Pancreas (tissue), 10 donors: Measurements from ENCODE around the gene TENM4. TPM values are rescaled to one million over a fixed set of nuclear protein-coding genes. Genes with fewer than 3 reads are reported as not detected.

ENCODE experiments used
- ATAC-seq, 4 donors: fragments of 200-7000 bp; cut with Tn5 transposase; one replicate each; pipeline versions ENCODE4 v1.8.0 to v1.9.1; 2020; ENCODE audit warnings: mild to moderate bottlenecking in 4 of 4, moderate library complexity in 4 of 4
- DNase-seq, 6 donors: peaks; one replicate each; pipeline ENCODE4 v3.0.0-alpha.2; 2020
- FAIRE-seq: peaks from 2 replicates; lab custom pipeline; 2012; peaks lifted over from hg19 to GRCh38; lab: Jason Lieb, UNC
- H3K27ac ChIP-seq, 4 donors: fragments of 200-600 bp; sonication (generic); 1 replicate in 3 of 4; 2 replicates in 1 of 4; pipeline versions ENCODE4 v1.5.0 to v1.8.0; 2020
- H3K27me3 ChIP-seq, 4 donors: fragments of 200-600 bp; one replicate each; pipeline ENCODE4 v1.8.0; 2021
- H3K36me3 ChIP-seq, 3 donors: fragments of 200-600 bp; sonication (generic) in 1 of 3; one replicate each; pipeline versions ENCODE4 v1.5.0 to v1.8.0; 2020 to 2021
- H3K4me1 ChIP-seq, 3 donors: fragments of 200-600 bp; one replicate each; pipeline ENCODE4 v1.8.0; 2021
- H3K4me3 ChIP-seq, 4 donors: fragments of 200-600 bp; sonication (generic) in 2 of 4; one replicate each; pipeline versions ENCODE4 v1.5.0 to v1.8.0; 2020 to 2021
- H3K9me3 ChIP-seq, 4 donors: fragments of 200-600 bp; one replicate each; pipeline ENCODE4 v1.8.0; 2021
- CTCF ChIP-seq, 4 donors: fragments of 200-600 bp; sonication (generic) in 3 of 4; IDR thresholded peaks; one replicate each; pipeline versions ENCODE4 v1.5.0 to v1.8.0; 2021; ENCODE audit warnings: antibody characterized with exemption in 4 of 4
- WGBS, 2 donors: extraction: QIAGEN DNeasy Blood & Tissue Kit; methylation state at CpG; one replicate each; pipeline ENCODE4 v1.1.7; 2013; 5-methylcytosine and 5-hydroxymethylcytosine counted together
- intact Hi-C, 3 donors: fragments of 100-400 bp; cut with DNase I; formaldehyde crosslinking; loops; one replicate each; pipeline versions ENCODE4 v1.11.1 to v1.14.2; 2022
- polyA plus RNA-seq, 2 donors: library from polyadenylated mRNA; stranded (reverse); fragments of 200-250 nt; gene quantifications; one replicate each; pipeline ENCODE4 v1.2.3, GENCODE V29; 2013
- total RNA-seq, 6 donors: library from RNA; stranded (reverse); fragmentation: NEBNext Ultra II Directional in 4 of 6; extraction: Animal tissue kit (Norgen Biotek cat#: 25700) in 4 of 6; gene quantifications; one replicate each; pipeline versions ENCODE4 v1.2.1 to v1.2.4, GENCODE V29; 2021 to 2023
- donor health status: healthy with polysubstance abuse.
- donor health status: DM: no; HTN: no; CAD: no; lungs with moderate emphysema.
- donor health status: DM: no; HTN: no; CAD: no.
- donor health status: control.
- donor health status: control.
- donor health status: Bipolar disorder and iron deficiency.
- donor health status: DM: yes; HTN: yes; CAD: no.
- donor health status: DM: no; HTN: no; CAD: no.
- donor health status: DM: no; HTN: no; CAD: no.
- donor health status: DM: yes; HTN: yes; CAD: no.

Gene TENM4
- total and polyA plus RNA-seq, 8 donors: 0.37 to 6.8 (median 1.3) TPM

GRCh38 chr11:78935398-78936068 lies 505.3 kb downstream of the TENM4 start:
- no peak for TF ChIP-seq CTCF (IDR thresholded peaks at IDR 0.05)
- H3K27me3 ChIP-seq: no peaks in the 10 kb centered on the region
- no peaks in the 10 kb centered on the region for H3K36me3 ChIP-seq
- ATAC-seq (no peak), FAIRE-seq (no peak), DNase-seq (no peak)
- no peaks in the 10 kb centered on the region for H3K4me1 ChIP-seq
- WGBS, 2 donors: 68 to 76% methylated on average over 4 of the region's 4 CpGs
- H3K9me3 ChIP-seq: no peaks in the 10 kb centered on the region
- no peak overlapping the region for H3K27ac ChIP-seq
- intact Hi-C loops: no loop called here
- no peak overlapping the region for H3K4me3 ChIP-seq

- Histone ChIP-seq H3K36me3 (no peaks in the 10 kb centered on the region), H3K4me1 (no peaks in the 10 kb centered on the region), H3K27me3 (no peaks in the 10 kb centered on the region), H3K27ac (no peak overlapping the region), H3K9me3 (no peaks in the 10 kb centered on the region), H3K4me3 (no peak overlapping the region)
- ATAC-seq (no peak), DNase-seq (no peak), FAIRE-seq (no peak)
- 70 to 78% methylated on average over 5 of the region's 5 CpGs for WGBS, 2 donors
- intact Hi-C loops: no loop called here
- TF ChIP-seq CTCF (IDR thresholded peaks at IDR 0.05): no peak
These were observed 507.5 kb downstream of the TENM4 start for GRCh38 chr11:78933350-78933749.

- no peaks in the 10 kb centered on the region for H3K4me1 ChIP-seq
- no peak for FAIRE-seq
- WGBS, 2 donors: 90 to 94% methylated on average over 11 of the region's 11 CpGs
These were observed 508.1 kb downstream of the TENM4 start for GRCh38 chr11:78932757-78933156.

GRCh38 chr11:78931891-78932290 lies 508.9 kb downstream of the TENM4 start:
- intact Hi-C loops: no loop called here
- no peak for DNase-seq
- Histone ChIP-seq H3K9me3 (no peaks in the 10 kb centered on the region), H3K27ac (no peak overlapping the region), H3K4me3 (no peak overlapping the region), H3K4me1 (no peaks in the 10 kb centered on the region), H3K27me3 (no peaks in the 10 kb centered on the region), H3K36me3 (no peaks in the 10 kb centered on the region)
- ATAC-seq: no peak
- 70 to 73% methylated on average over 4 of the region's 4 CpGs for WGBS, 2 donors
- FAIRE-seq: no peak
- no peak for TF ChIP-seq CTCF (IDR thresholded peaks at IDR 0.05)

More at GRCh38 chr11:78932757-78933156, 508.1 kb downstream of the TENM4 start:
- intact Hi-C loops: no loop called here
- Histone ChIP-seq H3K27me3 (no peaks in the 10 kb centered on the region), H3K27ac (no peak overlapping the region), H3K36me3 (no peaks in the 10 kb centered on the region), H3K4me3 (no peak overlapping the region), H3K9me3 (no peaks in the 10 kb centered on the region)
- DNase-seq (no peak), ATAC-seq (no peak)
- no peak for TF ChIP-seq CTCF (IDR thresholded peaks at IDR 0.05)

- Histone ChIP-seq H3K9me3 (no peaks in the 10 kb centered on the region), H3K4me1 (no peaks in the 10 kb centered on the region), H3K4me3 (no peak overlapping the region), H3K27me3 (no peaks in the 10 kb centered on the region), H3K36me3 (no peaks in the 10 kb centered on the region), H3K27ac (no peak overlapping the region)
- intact Hi-C loops: no loop called here
- FAIRE-seq (no peak), ATAC-seq (no peak), DNase-seq (no peak)
- TF ChIP-seq CTCF (IDR thresholded peaks at IDR 0.05): no peak
- WGBS, 2 donors: 71 to 77% methylated on average over 11 of the region's 11 CpGs
These were observed 509.9 kb downstream of the TENM4 start for GRCh38 chr11:78930810-78931523.
